Natural killer cell (primary cell): ENCODE data around the gene KXD1. TPM values are rescaled to one million over a fixed set of nuclear protein-coding genes. Genes with fewer than 3 reads are reported as not detected.

Source experiments
- ATAC-seq, 3 donors: fragments of 150-1000 bp in 2 of 3; fragments of 200-7000 bp in 1 of 3; cut with Tn5 transposase; 1 replicate in 1 of 3; 2 replicates in 2 of 3; pipeline ENCODE4 v1.10.0; 2021; ENCODE audit warnings: mild to moderate bottlenecking in 2 of 3, moderate library complexity in 2 of 3
- DNase-seq, 2 donors: peaks; one replicate each; pipeline versions ENCODE4 v3.0.0 to v3.0.0-alpha.2; 2013 to 2021; ENCODE audit warnings: mixed read lengths in 1 of 2
- H3K27ac ChIP-seq: one replicate; pipeline ENCODE4 v1.5.1; 2013; ENCODE audit warnings: mild to moderate bottlenecking, low read length
- H3K27me3 ChIP-seq: one replicate; pipeline ENCODE4 v1.6.1; 2013; ENCODE audit warnings: low read length; ENCODE audit not compliant: control insufficient read depth, insufficient read depth
- H3K36me3 ChIP-seq: one replicate; pipeline ENCODE4 v1.6.1; 2013; ENCODE audit warnings: low read length; ENCODE audit not compliant: control insufficient read depth, insufficient read depth
- H3K4me1 ChIP-seq: one replicate; pipeline ENCODE4 v1.6.1; 2013; ENCODE audit warnings: low read length; ENCODE audit not compliant: control insufficient read depth, insufficient read depth
- H3K4me3 ChIP-seq: one replicate; pipeline ENCODE4 v1.5.1; 2013; ENCODE audit warnings: low read length
- H3K9me3 ChIP-seq: one replicate; pipeline ENCODE4 v1.6.1; 2013; ENCODE audit warnings: low read length; ENCODE audit not compliant: control insufficient read depth, insufficient read depth
- H3K27ac Mint-ChIP-seq, 2 donors: one replicate each; pipeline ENCODE4 v1.8.0; 2022; ENCODE audit warnings: mild to moderate bottlenecking in 2 of 2, mixed read lengths in 2 of 2, moderate library complexity in 1 of 2
- H3K27me3 Mint-ChIP-seq, 2 donors: one replicate each; pipeline ENCODE4 v1.8.0; 2022; ENCODE audit warnings: low read depth in 2 of 2, mixed read lengths in 2 of 2
- H3K36me3 Mint-ChIP-seq: one replicate; pipeline ENCODE4 v1.8.0; 2022; ENCODE audit warnings: mixed read lengths
- H3K4me1 Mint-ChIP-seq, 2 donors: one replicate each; pipeline ENCODE4 v1.8.0; 2022; ENCODE audit warnings: mixed read lengths in 2 of 2
- H3K4me3 Mint-ChIP-seq: one replicate; pipeline ENCODE4 v1.8.0; 2022; ENCODE audit warnings: mild to moderate bottlenecking, moderate library complexity, mixed read lengths
- H3K9me3 Mint-ChIP-seq, 2 donors: one replicate each; pipeline ENCODE4 v1.8.0; 2022; ENCODE audit warnings: mixed read lengths in 2 of 2
- WGBS: methylation state at CpG from one replicate; pipeline ENCODE4 v1.1.7; 2013; ENCODE audit warnings: missing lambda C conversion rate; ENCODE audit not compliant: insufficient coverage; 5-methylcytosine and 5-hydroxymethylcytosine counted together
- intact Hi-C: fragments of 100-400 bp; cut with micrococcal nuclease; formaldehyde crosslinking; loops from one replicate; pipeline ENCODE4 v1.14.2; 2022
- total RNA-seq, 4 donors: library from RNA; stranded (reverse); fragments of 120-200 nt in 1 of 4; gene quantifications; one replicate each; pipeline versions ENCODE4 v1.2.3 to v1.2.4, GENCODE V29; 2013 to 2022
- TF ChIP-seq, protein P1 (sequence below): fragments of 200-600 bp; IDR thresholded peaks from one replicate; pipeline ENCODE4 v1.8.0; 2022; ENCODE audit warnings: antibody characterized with exemption

Gene KXD1
- total RNA-seq, 3 donors from 2014 or later (not counting 1 experiment from before 2014, with no cell fraction given), result 83.2 to 88.8 (median 86.9) TPM

- Histone ChIP-seq H3K4me1 (no peaks in the 10 kb centered on the region), H3K36me3 (no peaks in the 10 kb centered on the region), H3K4me3 (no peak overlapping the region), H3K9me3 (no peaks in the 10 kb centered on the region), H3K27ac (no peak overlapping the region), H3K27me3 (no peaks in the 10 kb centered on the region)
- intact Hi-C loops, result no loop called here
- ATAC-seq, result no peak
- Mint-ChIP-seq H3K27ac (no peak overlapping the region), H3K27me3 (no peaks in the 10 kb centered on the region), H3K9me3 (no peaks in the 10 kb centered on the region), H3K4me3 (no peak overlapping the region), H3K36me3 (no peaks in the 10 kb centered on the region), H3K4me1 (no peaks in the 10 kb centered on the region)
- TF ChIP-seq, protein P1, sequence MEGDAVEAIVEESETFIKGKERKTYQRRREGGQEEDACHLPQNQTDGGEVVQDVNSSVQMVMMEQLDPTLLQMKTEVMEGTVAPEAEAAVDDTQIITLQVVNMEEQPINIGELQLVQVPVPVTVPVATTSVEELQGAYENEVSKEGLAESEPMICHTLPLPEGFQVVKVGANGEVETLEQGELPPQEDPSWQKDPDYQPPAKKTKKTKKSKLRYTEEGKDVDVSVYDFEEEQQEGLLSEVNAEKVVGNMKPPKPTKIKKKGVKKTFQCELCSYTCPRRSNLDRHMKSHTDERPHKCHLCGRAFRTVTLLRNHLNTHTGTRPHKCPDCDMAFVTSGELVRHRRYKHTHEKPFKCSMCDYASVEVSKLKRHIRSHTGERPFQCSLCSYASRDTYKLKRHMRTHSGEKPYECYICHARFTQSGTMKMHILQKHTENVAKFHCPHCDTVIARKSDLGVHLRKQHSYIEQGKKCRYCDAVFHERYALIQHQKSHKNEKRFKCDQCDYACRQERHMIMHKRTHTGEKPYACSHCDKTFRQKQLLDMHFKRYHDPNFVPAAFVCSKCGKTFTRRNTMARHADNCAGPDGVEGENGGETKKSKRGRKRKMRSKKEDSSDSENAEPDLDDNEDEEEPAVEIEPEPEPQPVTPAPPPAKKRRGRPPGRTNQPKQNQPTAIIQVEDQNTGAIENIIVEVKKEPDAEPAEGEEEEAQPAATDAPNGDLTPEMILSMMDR, result no peak
- 83% methylated on average over 6 of the region's 6 CpGs for WGBS
- DNase-seq, result no peak
Measured at GRCh38 chr19:18551631-18552030, 6.0 kb upstream of the KXD1 start.

DNA sequence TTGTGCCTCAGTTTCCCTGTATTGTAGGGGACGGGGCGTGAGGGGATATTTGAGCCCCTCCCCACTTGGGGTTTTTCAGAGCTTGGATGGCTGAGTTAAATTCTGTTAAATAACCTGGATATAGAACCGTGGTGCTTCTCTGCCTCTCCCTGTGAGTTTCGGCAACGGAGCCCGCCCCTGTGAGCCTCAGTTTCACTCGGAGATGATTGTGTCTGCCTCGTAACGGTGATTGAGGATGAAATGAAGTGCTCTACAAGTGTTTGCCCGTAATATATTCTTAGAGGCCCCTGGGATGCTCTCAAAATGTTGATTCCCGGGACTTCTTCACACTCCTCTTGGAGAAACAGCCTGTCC is 509 bp downstream of the KXD1 start:
- intact Hi-C loops, result no loop called here
- H3K27ac Mint-ChIP-seq, result peak overlapping the region; percentile 83 to 91
- H3K9me3 ChIP-seq, result no peaks in the 10 kb centered on the region
- H3K27me3 ChIP-seq, result no peaks in the 10 kb centered on the region
- peaks cover 11% of the 10 kb centered on the region for H3K36me3 ChIP-seq
- peaks cover 8 to 21% of the 10 kb centered on the region in 2 donors for H3K4me1 Mint-ChIP-seq
- ATAC-seq, result no peak
- H3K4me3 ChIP-seq, result peak overlapping the region; percentile 94
- H3K4me1 ChIP-seq, result peaks cover 21% of the 10 kb centered on the region
- peak in 1 of 2 donors; percentile 40 for DNase-seq
- no peaks in the 10 kb centered on the region for H3K9me3 Mint-ChIP-seq
- no peaks in the 10 kb centered on the region for H3K36me3 Mint-ChIP-seq
- peak overlapping the region; percentile 88 for H3K4me3 Mint-ChIP-seq
- no peaks in the 10 kb centered on the region for H3K27me3 Mint-ChIP-seq
- WGBS, result 16% methylated on average over 11 of the region's 11 CpGs
- H3K27ac ChIP-seq, result peak overlapping the region; percentile 98
- TF ChIP-seq, protein P1, result no peak

- H3K4me3 ChIP-seq, result peak overlapping the region; percentile 94
- Mint-ChIP-seq H3K27ac (peak overlapping the region; percentile 83 to 91), H3K9me3 (no peaks in the 10 kb centered on the region), H3K36me3 (no peaks in the 10 kb centered on the region), H3K4me3 (peak overlapping the region; percentile 88), H3K4me1 (peaks cover 8 to 21% of the 10 kb centered on the region in 2 donors), H3K27me3 (no peaks in the 10 kb centered on the region)
- H3K27me3 ChIP-seq, result no peaks in the 10 kb centered on the region
- ATAC-seq, result no peak
- TF ChIP-seq, protein P1, result no peak
- H3K27ac ChIP-seq, result peak overlapping the region; percentile 98
- peaks cover 21% of the 10 kb centered on the region for H3K4me1 ChIP-seq
- intact Hi-C loops, result no loop called here
- 67% methylated on average over 3 of the region's 3 CpGs for WGBS
- no peaks in the 10 kb centered on the region for H3K9me3 ChIP-seq
- peak in 1 of 2 donors; percentile 37 for DNase-seq
- H3K36me3 ChIP-seq, result peaks cover 14% of the 10 kb centered on the region
Measured at GRCh38 chr19:18558604-18559003, 934 bp downstream of the KXD1 start.

DNA sequence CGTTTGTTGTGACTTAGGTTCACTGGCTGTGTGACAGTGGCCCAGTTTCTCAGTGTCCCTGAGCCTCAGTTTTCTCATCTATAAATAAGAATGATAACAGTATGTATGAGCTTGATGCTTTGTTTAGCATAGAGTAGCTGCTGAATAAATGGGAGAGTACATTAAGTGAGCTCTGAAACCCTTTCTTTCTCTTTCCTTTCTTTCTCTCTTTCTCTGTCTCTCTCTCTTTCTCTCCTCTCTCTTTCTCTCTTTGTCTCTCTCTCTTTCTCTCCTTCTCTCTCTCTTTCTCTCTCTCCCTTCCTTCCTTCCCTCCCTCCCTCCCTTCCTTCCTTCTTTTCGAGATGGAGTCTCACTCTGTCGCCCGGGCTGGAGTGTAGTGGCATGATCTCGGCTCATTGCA is 2.0 kb downstream of the KXD1 start:
- Mint-ChIP-seq H3K27ac (peak overlapping the region; percentile 83 to 91), H3K27me3 (no peaks in the 10 kb centered on the region), H3K4me1 (peaks cover 8 to 21% of the 10 kb centered on the region in 2 donors), H3K9me3 (no peaks in the 10 kb centered on the region), H3K4me3 (peak overlapping the region; percentile 88), H3K36me3 (no peaks in the 10 kb centered on the region)
- Histone ChIP-seq H3K4me3 (no peak overlapping the region), H3K9me3 (no peaks in the 10 kb centered on the region), H3K27ac (peak overlapping the region; percentile 42), H3K4me1 (peaks cover 21% of the 10 kb centered on the region), H3K36me3 (peaks cover 23% of the 10 kb centered on the region), H3K27me3 (no peaks in the 10 kb centered on the region)
- TF ChIP-seq, protein P1, result no peak
- ATAC-seq, result no peak
- 63% methylated on average over 5 of the region's 5 CpGs for WGBS
- intact Hi-C loops, result no loop called here
- no peak for DNase-seq
